GM21515 (cell line): ENCODE results near the gene TUFM.
"Not testable (repeated sequence)": the region's sequence is repeated elsewhere in the genome, so short reads cannot be mapped to it uniquely, and the experiment has no call there.

ENCODE experiments used
- ATAC-seq: cut with Tn5 transposase; IDR thresholded peaks from one replicate; pipeline ENCODE4 v1.9.1; 2021; ENCODE audit not compliant: unreplicated experiment

Gene TUFM

DNA sequence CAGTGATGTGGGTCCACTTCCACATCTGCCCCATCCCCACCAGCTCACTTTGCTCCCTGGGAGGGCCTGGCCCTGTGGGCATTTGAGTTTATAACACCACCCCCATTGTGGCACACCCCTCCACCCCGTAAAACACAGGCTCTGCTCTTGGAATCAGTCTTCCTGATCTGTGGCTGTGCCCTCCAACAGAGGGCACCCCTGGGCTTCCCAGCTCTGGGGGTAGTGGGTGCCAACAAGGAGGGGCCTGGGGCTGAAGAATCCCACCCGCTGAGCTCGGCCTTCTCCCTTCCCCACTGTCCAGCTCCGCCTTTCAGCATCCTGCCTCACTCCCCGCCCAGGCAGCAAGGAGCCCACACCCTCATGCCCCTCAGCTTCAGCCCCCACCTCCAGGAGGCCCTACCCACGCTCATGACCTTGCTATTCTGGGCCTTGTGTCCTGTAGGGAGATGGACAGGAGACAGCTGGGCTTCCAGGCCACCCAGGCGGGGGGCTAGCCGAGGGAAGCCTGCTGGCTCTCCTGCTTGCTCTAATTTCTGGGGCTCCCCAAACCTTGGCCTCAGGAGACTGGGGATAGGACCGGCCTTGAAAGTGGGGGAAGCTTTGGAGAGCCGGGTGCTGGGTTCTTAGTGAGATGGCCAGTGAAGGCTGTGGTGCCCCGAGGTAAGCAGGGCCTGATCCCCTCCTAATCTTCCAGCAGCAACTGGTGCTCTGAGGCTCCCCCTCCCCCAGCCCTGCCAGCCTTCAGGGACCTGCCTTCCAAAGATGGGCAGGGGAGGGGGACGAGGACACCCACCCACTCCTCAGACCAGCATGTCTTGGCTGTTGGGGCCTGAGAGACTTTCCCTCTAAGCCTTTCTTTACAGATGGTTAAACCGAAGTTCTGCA is 29.2 kb upstream of the TUFM start:
- no peak for ATAC-seq

DNA sequence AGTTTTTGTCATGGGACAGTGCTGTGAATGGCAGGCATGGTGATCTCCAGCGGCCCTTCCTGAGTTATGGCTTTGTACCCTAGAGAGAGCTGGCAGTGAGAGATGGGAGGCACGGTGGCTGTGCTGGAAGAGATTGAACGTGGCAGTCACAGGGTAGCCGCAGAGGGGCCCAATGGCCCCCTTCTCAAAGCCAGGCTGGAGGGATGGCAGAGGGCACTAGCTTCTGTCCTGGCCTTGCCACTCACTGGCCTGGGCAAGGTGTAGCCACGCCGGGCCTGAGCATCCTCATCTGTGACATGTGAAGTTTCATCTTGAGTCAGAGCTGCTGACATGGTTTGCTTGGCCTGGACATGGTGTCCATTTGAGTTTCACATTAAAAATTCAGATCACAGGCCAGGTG is 28.3 kb upstream of the TUFM start:
- ATAC-seq = no peak

DNA sequence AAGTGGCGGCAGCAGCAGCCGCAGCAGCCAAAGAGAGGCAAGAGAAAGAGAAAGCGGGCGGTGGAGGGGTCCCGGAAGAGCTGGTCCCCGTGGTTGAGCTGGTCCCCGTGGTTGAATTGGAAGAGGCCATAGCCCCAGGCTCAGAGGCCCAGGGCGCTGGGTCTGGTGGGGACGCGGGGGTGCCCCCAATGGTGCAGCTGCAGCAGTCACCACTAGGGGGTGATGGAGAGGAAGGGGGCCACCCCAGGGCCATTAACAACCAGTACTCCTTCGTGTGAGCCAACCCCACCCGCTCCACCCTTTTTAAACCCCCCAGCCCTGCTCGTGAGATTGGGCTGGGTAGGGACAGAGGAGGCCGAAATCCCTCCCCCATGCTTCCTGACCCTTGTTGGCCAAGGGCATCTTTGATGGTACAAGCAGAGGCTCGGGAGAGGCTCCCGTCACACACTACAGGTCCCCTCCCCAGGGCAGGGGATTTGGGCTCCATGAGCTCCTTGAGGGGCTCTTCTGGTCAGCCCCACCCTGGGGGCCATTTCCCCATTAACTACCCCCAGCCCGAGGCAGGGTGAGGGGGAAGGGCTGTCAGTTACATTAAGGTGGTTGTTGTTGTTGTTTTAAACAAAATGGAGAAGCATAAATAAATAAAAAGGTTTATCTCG is 27.5 kb upstream of the TUFM start:
- no peak for ATAC-seq

DNA sequence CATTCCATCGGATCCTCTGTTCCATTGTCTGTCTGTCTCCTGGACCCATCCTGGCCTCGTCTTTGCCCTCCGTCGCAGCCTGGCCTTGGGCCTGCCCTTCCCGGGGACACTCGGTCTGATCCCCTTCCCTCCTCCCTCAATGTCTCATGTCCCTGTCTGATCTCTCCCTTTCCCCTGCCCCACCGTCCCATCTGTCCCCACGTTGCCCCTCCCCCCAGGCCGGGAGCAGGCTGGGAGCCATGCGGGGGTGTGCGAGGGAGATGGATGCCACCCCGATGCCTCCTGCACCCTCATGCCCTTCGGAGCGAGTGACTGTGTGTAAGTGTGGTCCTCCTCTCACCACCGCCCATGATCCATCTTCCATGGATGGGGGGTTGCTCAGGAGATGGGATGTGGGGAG is 26.8 kb upstream of the TUFM start:
- no peak for ATAC-seq

DNA sequence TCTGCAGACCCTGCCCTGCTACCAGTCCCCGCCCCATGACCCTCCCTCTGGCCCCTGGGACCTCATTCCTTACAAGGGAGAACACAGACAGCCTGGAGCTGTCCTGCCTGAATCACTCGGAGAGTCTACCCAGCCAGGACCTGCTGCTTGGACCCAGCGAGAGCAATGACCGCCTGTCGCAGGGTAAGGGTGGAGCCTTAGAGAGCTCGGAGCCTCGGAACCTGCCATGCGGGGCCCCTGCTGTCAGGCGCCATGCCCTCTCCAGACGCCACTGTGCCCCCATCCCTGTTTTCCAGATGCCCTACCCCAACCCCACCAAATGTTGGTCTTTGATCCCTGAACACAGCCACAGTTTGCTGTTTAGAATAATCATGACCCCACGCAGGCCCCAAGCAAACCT is 23.1 kb upstream of the TUFM start:
- ATAC-seq = no peak

DNA sequence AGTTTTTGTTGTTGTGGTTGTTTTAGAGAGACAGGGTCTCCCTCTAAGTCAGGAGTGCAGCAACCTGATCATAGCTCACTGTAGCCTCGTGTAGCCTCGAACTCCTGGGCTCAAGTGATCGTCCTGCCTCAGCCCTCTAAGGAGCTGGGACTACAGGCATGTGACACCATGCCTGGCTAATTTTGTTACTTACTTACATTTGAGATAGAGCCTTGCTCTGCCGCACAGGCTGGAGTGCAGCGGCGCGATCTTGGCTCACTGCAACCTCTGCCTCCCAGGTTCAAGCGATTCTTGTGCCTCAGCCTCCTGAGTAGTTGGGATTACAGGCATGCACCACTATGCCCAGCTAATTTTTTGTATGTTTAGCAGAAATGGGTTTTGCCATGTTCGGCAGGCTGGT is 21.5 kb upstream of the TUFM start:
- not testable (repeated sequence) for ATAC-seq

DNA sequence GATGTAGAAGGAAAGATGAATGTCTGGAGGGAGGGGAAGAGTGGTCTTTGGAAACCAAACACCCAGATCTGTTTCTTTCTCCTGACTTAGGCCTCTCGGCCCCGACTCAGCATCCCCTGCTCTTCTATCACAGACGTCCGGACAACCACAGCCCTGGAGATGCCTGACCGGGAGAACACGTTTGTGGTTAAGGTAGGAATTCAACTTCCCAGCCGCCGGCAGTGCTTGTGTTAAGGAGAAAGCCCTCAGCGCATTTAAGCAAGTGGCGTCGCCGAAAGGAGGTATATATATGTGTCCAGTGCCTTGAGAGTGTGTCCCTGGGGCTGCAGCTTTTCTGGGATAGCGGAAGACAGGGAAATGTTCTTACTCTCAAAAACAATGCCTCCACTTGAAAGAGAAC is 21.1 kb upstream of the TUFM start:
- ATAC-seq = no peak

DNA sequence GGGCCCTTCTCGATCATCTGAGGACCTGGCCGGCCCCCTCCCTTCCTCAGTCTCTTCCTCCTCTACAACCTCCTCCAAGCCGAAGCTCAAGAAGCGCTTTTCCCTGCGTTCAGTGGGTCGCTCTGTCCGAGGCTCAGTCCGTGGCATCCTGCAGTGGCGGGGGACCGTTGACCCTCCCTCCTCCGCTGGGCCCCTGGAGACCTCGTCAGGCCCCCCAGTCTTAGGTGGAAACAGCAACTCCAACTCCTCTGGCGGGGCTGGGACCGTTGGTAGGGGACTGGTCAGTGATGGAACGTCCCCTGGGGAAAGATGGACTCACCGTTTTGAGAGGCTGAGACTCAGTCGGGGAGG is 20.3 kb upstream of the TUFM start:
- no peak for ATAC-seq

DNA sequence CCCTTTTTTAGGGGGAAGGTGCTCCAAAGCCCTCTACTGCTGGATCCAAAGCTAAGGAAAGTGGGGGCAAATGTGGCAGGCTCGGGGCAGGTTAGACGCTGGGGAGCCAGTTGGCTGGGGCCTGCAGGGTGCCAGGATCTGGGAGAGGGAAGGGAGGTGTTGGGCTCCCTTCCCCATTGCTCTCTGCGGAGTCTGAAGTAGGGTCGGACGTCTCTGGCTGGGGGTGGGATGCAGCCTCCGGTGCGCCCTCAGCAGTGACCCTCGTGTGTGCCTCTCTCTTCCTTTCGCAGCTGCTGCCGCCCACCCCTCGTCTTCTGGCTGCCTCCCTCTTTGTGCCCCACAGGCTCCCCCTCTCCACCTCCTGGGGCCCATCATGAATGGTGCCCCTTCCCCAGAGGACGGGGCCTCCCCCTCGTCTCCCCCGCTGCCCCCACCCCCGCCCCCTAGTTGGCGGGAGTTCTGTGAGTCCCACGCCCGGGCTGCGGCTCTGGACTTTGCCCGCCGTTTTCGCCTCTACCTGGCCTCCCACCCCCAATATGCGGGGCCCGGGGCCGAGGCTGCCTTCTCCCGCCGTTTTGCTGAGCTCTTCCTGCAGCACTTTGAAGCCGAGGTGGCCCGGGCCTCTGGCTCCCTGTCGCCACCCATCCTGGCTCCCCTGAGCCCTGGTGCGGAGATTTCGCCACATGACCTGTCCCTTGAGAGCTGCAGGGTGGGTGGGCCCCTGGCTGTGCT is 19.7 kb upstream of the TUFM start:
- no peak for ATAC-seq

DNA sequence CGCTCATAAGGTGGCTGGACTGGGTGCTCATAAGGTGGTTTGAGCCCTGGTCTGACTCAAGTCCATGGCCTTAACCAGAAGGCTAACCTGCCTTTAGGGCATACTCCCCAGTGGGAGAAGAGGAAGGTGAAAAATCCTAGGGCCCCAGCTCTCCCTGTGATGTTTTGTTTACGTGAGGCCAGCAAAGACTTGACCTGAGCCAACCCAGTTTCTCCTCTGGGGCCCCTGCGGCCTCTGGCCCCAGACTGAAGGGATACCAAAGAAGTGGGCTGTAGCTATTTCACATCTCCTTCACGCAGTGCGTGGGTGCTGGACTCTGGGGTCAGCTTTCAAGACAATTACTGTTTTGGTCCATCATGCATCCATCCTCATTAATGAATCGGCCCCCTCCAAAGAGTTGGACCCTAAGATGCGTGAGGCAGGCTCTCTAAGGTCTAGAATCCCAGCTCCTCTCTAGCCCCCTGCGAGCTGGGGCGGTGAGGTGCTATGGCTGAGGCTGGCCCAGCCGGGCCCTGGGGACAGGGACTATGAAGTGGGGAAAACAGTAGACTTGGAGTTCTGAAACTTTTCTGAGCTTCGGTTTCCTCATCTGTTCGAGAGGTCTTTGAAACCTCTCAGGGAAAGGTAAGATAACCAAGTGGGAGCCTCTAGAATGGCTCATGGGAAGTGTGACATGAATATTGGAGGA is 19.0 kb upstream of the TUFM start:
- ATAC-seq = no peak

DNA sequence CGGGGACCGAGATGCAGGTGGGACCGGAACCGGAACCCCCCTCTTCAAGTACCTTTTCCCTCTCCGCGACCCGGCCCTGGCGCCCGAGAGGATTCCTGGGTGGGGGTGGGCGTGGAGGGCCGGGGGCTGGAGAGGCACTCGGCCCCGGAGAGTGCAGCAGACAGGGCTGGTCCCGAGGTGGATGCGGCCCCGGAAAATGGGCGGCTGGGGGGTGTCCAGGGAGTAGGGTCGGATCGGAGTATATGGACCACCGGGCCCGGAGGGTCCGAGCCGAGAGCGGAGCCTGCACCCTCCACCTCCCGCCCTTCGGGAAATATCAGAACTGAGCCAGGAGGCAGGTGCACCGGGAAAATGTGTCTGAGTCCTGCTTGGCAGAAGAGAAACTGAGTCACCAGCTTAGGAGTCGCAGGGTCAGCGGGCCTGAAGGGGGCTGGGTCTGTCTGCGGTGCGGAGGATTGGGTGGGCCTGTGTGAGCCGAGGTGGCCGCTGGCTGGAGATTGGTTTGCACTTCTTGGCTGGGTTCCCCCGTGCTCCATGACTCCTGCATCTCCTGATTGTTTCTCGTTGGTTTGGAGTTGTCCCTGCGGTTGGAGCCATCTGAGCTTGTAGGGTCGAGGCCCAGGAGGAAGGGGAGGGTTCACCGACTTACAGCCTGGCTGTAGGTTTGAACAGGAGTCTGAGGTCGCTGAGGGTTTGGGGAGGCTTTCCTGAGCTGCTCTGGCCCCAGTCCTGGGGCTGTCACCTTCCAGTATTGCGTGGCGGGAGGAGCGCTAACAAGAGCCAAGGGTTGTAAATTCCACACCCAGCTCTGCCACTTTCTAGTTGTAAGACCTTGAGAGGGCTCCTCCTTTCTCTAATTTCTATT is 18.0 kb upstream of the TUFM start:
- ATAC-seq = no peak

DNA sequence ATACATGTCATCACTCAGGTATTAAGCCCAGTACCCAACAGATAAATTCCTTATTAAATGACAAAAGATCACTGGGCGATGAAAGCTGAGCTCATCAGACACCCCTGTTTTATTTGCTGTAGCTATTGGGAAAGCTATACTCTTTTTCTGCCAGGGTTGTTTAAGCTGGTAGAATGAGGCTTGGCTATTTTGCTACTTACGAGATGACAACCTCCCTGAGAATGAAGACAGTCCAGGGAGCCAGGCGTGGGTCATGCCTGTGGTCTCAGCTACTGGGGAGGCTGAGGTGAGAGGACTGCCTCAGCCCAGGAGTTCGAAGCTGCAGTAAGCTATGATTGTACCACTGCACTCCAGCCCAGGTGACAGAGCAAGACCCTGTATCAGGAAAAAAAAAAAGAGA is 13.2 kb upstream of the TUFM start:
- no peak for ATAC-seq

DNA sequence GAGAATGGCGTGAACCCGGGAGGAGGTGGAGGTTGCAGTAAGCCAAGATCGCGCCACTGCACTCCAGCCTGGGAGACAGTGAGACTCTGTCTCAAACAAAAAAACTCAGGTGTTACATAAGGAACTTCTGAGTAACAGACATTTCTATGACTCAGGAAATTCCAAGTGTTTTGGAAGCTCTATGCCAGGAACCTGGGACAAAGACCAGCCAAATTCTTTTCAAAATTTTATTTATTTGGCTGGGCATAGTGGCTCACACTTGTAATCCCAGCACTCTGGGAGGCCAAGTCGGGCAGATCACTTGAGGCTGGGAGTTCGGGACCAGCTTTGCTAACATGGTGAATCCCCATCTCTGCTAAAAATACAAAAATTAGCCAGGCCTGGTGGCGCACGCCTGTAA is 12.3 kb upstream of the TUFM start:
- no peak for ATAC-seq

DNA sequence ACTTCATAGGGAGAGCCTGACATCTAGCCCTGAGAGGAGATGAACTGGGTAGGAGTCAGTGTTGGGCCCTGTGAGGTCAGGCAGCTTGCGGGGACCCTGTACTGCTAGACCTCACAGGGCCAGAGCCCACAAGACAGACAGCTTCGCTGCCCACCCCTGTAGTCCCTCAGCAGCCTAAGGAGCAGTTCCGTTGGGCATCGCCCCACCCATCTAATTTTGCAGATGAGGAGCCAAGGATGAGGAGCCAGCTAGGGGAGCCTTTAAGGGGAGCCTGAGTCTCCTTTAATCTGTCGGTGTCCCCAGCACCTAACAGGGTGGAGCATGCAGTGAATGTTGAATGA is 755 bp upstream of the TUFM start:
- ATAC-seq = no peak

DNA sequence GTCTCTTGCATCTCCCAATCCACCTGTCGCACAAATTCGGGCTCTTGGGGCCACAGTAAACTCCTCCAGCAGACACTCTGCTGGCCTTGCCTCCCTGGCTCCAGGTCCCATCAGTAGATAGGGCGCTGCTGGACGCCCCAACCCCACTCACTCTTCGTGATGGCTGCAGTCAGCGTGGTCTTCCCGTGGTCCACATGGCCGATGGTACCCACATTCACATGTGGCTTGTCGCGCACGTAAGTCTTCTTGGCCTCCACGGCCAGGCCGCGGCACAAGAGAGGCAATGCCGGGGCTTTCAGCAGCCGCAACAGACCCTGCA is 428 bp downstream of the TUFM start:
- peak; percentile 1 for ATAC-seq

DNA sequence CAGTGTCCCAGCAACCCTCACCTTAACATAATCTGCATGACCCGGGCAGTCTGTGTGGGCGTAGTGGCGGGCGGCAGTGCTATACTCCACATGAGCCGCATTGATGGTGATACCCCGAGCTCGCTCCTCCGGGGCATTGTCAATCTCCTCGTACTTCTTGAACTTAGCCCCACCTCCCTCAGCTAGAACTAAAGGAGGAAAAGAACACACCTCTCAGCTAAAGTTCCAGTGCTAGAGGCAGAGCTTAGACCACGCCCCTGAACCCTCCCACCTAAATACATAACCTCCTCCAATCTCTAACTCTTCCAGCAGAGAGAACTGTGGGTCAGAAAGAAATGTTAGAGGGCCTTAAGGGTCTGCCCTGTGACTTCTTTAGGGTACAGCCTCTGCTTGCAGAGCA is 855 bp downstream of the TUFM start:
- no peak for ATAC-seq

DNA sequence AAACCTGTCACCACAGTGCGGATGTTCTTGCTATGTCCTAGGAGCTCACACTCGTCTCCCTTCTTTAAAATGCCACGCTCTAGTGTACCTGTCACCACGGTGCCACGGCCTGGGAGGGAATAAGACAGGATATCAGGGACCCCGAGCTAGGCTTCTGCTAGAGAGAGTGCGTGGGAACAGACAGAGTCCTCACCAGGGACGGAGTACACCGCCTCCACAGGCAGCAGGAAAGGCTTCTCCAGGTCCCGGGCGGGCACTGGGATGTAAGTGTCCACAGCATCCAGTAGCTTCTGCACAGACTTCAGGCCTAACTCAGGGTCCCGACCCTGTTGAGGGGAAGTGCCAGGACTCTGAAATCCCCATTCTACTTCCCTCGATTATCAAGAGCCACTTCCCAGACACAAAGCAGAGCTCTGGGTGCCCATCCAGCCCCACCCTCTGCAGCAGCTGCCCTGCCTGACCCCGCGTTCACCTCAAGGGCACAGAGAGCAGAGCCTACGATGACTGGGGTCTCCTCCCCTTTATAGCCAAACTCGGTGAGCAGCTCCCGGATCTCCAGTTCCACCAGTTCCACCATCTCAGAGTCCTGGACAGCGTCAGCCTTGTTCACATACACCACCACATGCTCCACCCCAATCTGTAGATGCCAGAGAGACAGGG is 1.8 kb downstream of the TUFM start:
- ATAC-seq = no peak

DNA sequence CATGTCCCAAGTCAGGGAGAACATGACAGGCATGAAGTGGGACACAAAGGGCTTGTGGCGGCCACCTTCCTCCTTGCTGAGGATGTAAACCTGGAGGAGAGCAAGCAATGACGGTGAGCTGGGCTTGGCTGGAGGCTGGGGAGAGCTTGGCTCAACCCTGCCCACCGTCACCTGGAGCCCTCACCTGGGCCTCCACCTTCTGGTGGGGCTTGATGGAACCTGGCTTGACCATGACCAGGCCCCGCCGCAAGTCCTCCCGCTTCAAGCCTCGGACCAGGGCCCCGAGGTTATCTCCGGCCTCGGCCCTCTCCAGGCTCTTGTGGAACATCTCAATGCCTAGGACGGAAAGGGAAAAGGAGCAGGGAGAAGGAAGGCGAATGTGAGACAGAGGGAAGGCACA is 2.4 kb downstream of the TUFM start:
- no peak for ATAC-seq

DNA sequence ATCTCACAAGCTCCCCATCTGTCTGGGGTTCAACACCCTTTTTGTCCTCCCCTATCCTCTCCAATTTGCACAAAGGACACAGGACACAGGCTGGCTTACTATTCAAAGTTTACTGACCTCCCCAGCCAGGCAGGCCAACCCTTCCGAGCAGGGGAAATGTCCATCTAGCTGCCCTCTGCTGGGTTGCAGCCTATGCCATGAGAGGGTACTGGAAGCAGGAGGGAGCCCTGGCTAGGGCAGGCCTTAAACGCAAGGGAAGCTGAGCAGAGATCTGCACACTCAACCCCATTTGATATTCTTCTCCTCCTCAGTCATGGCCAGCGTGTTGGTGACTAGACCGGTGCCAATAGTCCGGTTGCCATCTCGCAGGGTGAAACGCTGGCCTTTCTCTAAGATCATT is 3.5 kb downstream of the TUFM start:
- no peak for ATAC-seq

DNA sequence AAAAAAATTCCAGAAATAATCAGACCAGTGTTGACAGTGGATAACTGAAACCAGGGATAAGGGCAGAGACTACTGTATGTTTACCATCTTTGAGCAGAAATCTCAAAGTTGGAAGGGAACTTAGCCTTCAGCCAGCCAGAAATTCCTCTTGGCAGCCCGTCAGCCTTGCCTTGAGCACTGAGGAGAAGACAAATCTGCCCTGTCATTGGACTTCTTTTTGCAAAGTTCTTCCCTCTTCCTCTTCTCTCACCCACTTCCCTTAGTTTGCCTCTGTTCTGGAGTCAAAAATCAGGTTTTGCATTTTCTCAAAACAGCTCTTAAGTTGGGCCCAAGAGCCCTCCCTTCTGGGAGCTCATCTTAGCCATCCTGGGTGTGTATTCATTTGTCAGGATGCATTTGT is 6.2 kb downstream of the TUFM start:
- ATAC-seq = no peak
